Measurements from ENCODE around the gene RSRC1. TPM values are rescaled to one million over a fixed set of nuclear protein-coding genes. Genes with fewer than 3 reads are reported as not detected.
A peak's percentile ranks its signal among the peaks of the same experiment; 100 is the strongest.
"Not testable (repeated sequence)": the region's sequence is repeated elsewhere in the genome, so short reads cannot be mapped to it uniquely, and the experiment has no call there.

The RSRC1 gene
- total RNA-seq, 2 experiments from 2014 or later: 44.9 to 61.6 TPM

GRCh38 chr3:158488670-158489069, 378.8 kb downstream of the RSRC1 start:
- intact Hi-C loops (cut with DNase I, micrococcal nuclease): no loop called here

GRCh38 chr3:158489181-158489580, 379.3 kb downstream of the RSRC1 start:
- POLR2A ChIA-PET: no interaction called here
- H3K27ac Mint-ChIP-seq: no peak overlapping the region
- peaks cover 3% of the 10 kb centered on the region for H3K9me3 Mint-ChIP-seq (ENCODE audit: low read depth)
- H3K36me3 Mint-ChIP-seq (ENCODE audit: low read depth): no peaks in the 10 kb centered on the region
- DNase-seq: no peak
- H3K4me3 Mint-ChIP-seq: no peak overlapping the region
- no peaks in the 10 kb centered on the region for H3K4me1 Mint-ChIP-seq
- ATAC-seq: no peak
- CTCF ChIA-PET: interaction anchor here (0.7 kb wide), 1 partner anchor 18 kb away, joined by 3 read pairs; no protein-coding TSS in a partner anchor
- H3K27me3 Mint-ChIP-seq: no peaks in the 10 kb centered on the region
- intact Hi-C loops (cut with DNase I, micrococcal nuclease): no loop called here

More at GRCh38 chr3:158488670-158489069, 378.8 kb downstream of the RSRC1 start:
- ChIA-PET CTCF (interaction anchor here (0.7 kb wide), 1 partner anchor 17 kb away, joined by 3 read pairs; no protein-coding TSS in a partner anchor), POLR2A (no interaction called here)
- H3K4me3 Mint-ChIP-seq: no peak overlapping the region
- no peak for DNase-seq
- H3K36me3 Mint-ChIP-seq (ENCODE audit: low read depth): no peaks in the 10 kb centered on the region
- no peak for ATAC-seq
- H3K27me3 Mint-ChIP-seq: no peaks in the 10 kb centered on the region
- H3K4me1 Mint-ChIP-seq: no peaks in the 10 kb centered on the region
- H3K9me3 Mint-ChIP-seq (ENCODE audit: low read depth): peaks cover 3% of the 10 kb centered on the region
- H3K27ac Mint-ChIP-seq: no peak overlapping the region

GRCh38 chr3:158491968-158492367, 382.1 kb downstream of the RSRC1 start:
- intact Hi-C loops (cut with DNase I, micrococcal nuclease): no loop called here
- no peak overlapping the region for H3K4me3 Mint-ChIP-seq
- DNase-seq: peak; percentile 12
- H3K36me3 Mint-ChIP-seq (ENCODE audit: low read depth): no peaks in the 10 kb centered on the region
- H3K9me3 Mint-ChIP-seq (ENCODE audit: low read depth): peaks cover 3% of the 10 kb centered on the region
- no peak overlapping the region for H3K27ac Mint-ChIP-seq
- no peaks in the 10 kb centered on the region for H3K27me3 Mint-ChIP-seq
- CTCF ChIA-PET: no interaction called here
- H3K4me1 Mint-ChIP-seq: no peaks in the 10 kb centered on the region
- POLR2A ChIA-PET: no interaction called here
- ATAC-seq: no peak

GRCh38 chr3:158492685-158493084, 382.8 kb downstream of the RSRC1 start:
- H3K36me3 Mint-ChIP-seq (ENCODE audit: low read depth): peaks cover 1% of the 10 kb centered on the region
- no peaks in the 10 kb centered on the region for H3K27me3 Mint-ChIP-seq
- H3K4me1 Mint-ChIP-seq: no peaks in the 10 kb centered on the region
- CTCF ChIA-PET: interaction anchor here (1.1 kb wide), 1 partner anchor 36 kb away, joined by 3 read pairs; no protein-coding TSS in a partner anchor
- no peak overlapping the region for H3K4me3 Mint-ChIP-seq
- H3K27ac Mint-ChIP-seq: no peak overlapping the region
- H3K9me3 Mint-ChIP-seq (ENCODE audit: low read depth): peaks cover 4% of the 10 kb centered on the region
- DNase-seq (no peak), ATAC-seq (no peak)
- POLR2A ChIA-PET: no interaction called here
- intact Hi-C loops (cut with DNase I, micrococcal nuclease): no loop called here

- ChIA-PET CTCF (no interaction called here), POLR2A (no interaction called here)
- Mint-ChIP-seq H3K36me3 (ENCODE audit: low read depth) (peaks cover 12% of the 10 kb centered on the region), H3K27ac (no peak overlapping the region), H3K4me3 (no peak overlapping the region), H3K27me3 (no peaks in the 10 kb centered on the region), H3K9me3 (ENCODE audit: low read depth) (peaks cover 17% of the 10 kb centered on the region), H3K4me1 (no peaks in the 10 kb centered on the region)
- ATAC-seq (no peak), DNase-seq (no peak)
- intact Hi-C loops (cut with DNase I, micrococcal nuclease): no loop called here
These were observed 384.0 kb downstream of the RSRC1 start for GRCh38 chr3:158493931-158494330.

- ATAC-seq: no peak
- no peaks in the 10 kb centered on the region for H3K4me1 Mint-ChIP-seq
- ChIA-PET CTCF (no interaction called here), POLR2A (no interaction called here)
- no peak overlapping the region for H3K27ac Mint-ChIP-seq
- DNase-seq: no peak
- no peak overlapping the region for H3K4me3 Mint-ChIP-seq
- peaks cover 12% of the 10 kb centered on the region for H3K36me3 Mint-ChIP-seq (ENCODE audit: low read depth)
- H3K9me3 Mint-ChIP-seq (ENCODE audit: low read depth): peaks cover 17% of the 10 kb centered on the region
- H3K27me3 Mint-ChIP-seq: no peaks in the 10 kb centered on the region
- intact Hi-C loops (cut with DNase I, micrococcal nuclease): no loop called here
These were observed 384.8 kb downstream of the RSRC1 start for GRCh38 chr3:158494673-158495072.

GRCh38 chr3:158495398-158495902, 385.6 kb downstream of the RSRC1 start:
- H3K9me3 Mint-ChIP-seq (ENCODE audit: low read depth): peaks cover 17% of the 10 kb centered on the region
- intact Hi-C loops (cut with DNase I, micrococcal nuclease); H3K4me1 Mint-ChIP-seq; H3K27me3 Mint-ChIP-seq; DNase-seq; CTCF ChIA-PET; H3K27ac Mint-ChIP-seq; POLR2A ChIA-PET; H3K4me3 Mint-ChIP-seq; ATAC-seq: not testable (repeated sequence)
- H3K36me3 Mint-ChIP-seq (ENCODE audit: low read depth): peaks cover 12% of the 10 kb centered on the region

GRCh38 chr3:158505117-158505516, 395.2 kb downstream of the RSRC1 start:
- Mint-ChIP-seq H3K36me3 (ENCODE audit: low read depth) (peaks cover 3% of the 10 kb centered on the region), H3K4me1 (no peaks in the 10 kb centered on the region), H3K4me3 (no peak overlapping the region), H3K27ac (no peak overlapping the region), H3K9me3 (ENCODE audit: low read depth) (peaks cover 5% of the 10 kb centered on the region), H3K27me3 (no peaks in the 10 kb centered on the region)
- intact Hi-C loops (cut with DNase I, micrococcal nuclease): no loop called here
- DNase-seq: no peak
- ChIA-PET CTCF (no interaction called here), POLR2A (no interaction called here)
- ATAC-seq: no peak

- H3K4me3 Mint-ChIP-seq: no peak overlapping the region
- intact Hi-C loops (cut with DNase I, micrococcal nuclease): no loop called here
- peaks cover 8% of the 10 kb centered on the region for H3K9me3 Mint-ChIP-seq (ENCODE audit: low read depth)
- POLR2A ChIA-PET: no interaction called here
- H3K27me3 Mint-ChIP-seq: no peaks in the 10 kb centered on the region
- CTCF ChIA-PET: interaction anchor here (0.6 kb wide), 1 partner anchor 886 kb away, joined by 6 read pairs; no protein-coding TSS in a partner anchor
- DNase-seq: no peak
- no peaks in the 10 kb centered on the region for H3K4me1 Mint-ChIP-seq
- H3K27ac Mint-ChIP-seq: no peak overlapping the region
- H3K36me3 Mint-ChIP-seq (ENCODE audit: low read depth): peaks cover 3% of the 10 kb centered on the region
- ATAC-seq: no peak
These were observed 396.6 kb downstream of the RSRC1 start for GRCh38 chr3:158506456-158506855.

GRCh38 chr3:158508481-158508880, 398.6 kb downstream of the RSRC1 start:
- Mint-ChIP-seq H3K27me3 (no peaks in the 10 kb centered on the region), H3K4me1 (no peaks in the 10 kb centered on the region), H3K4me3 (no peak overlapping the region), H3K36me3 (ENCODE audit: low read depth) (peaks cover 3% of the 10 kb centered on the region), H3K27ac (no peak overlapping the region), H3K9me3 (ENCODE audit: low read depth) (peaks cover 8% of the 10 kb centered on the region)
- ATAC-seq (no peak), DNase-seq (no peak)
- intact Hi-C loops (cut with DNase I, micrococcal nuclease): no loop called here
- ChIA-PET CTCF (no interaction called here), POLR2A (no interaction called here)

GRCh38 chr3:158509891-158510290, 400.0 kb downstream of the RSRC1 start:
- ChIA-PET POLR2A (no interaction called here), CTCF (no interaction called here)
- no peak for ATAC-seq
- Mint-ChIP-seq H3K27me3 (no peaks in the 10 kb centered on the region), H3K4me3 (no peak overlapping the region), H3K36me3 (ENCODE audit: low read depth) (peaks cover 12% of the 10 kb centered on the region), H3K27ac (no peak overlapping the region), H3K9me3 (ENCODE audit: low read depth) (peaks cover 15% of the 10 kb centered on the region), H3K4me1 (no peaks in the 10 kb centered on the region)
- intact Hi-C loops (cut with DNase I, micrococcal nuclease): no loop called here
- no peak for DNase-seq

- intact Hi-C loops (cut with DNase I, micrococcal nuclease); POLR2A ChIA-PET; ATAC-seq: not testable (repeated sequence)
These were observed 406.8 kb downstream of the RSRC1 start for GRCh38 chr3:158516729-158517128.

GRCh38 chr3:158519776-158520175, 409.9 kb downstream of the RSRC1 start:
- ATAC-seq (no peak), DNase-seq (no peak)
- no peak overlapping the region for H3K27ac Mint-ChIP-seq
- H3K36me3 Mint-ChIP-seq (ENCODE audit: low read depth): peaks cover 6% of the 10 kb centered on the region
- H3K4me3 Mint-ChIP-seq: no peak overlapping the region
- no peaks in the 10 kb centered on the region for H3K4me1 Mint-ChIP-seq
- ChIA-PET CTCF (no interaction called here), POLR2A (no interaction called here)
- H3K27me3 Mint-ChIP-seq: no peaks in the 10 kb centered on the region
- intact Hi-C loops (cut with DNase I, micrococcal nuclease): no loop called here
- H3K9me3 Mint-ChIP-seq (ENCODE audit: low read depth): no peaks in the 10 kb centered on the region

More at GRCh38 chr3:158516729-158517128, 406.8 kb downstream of the RSRC1 start:
- H3K9me3 Mint-ChIP-seq (ENCODE audit: low read depth); CTCF ChIA-PET; H3K27ac Mint-ChIP-seq; H3K4me1 Mint-ChIP-seq; H3K4me3 Mint-ChIP-seq; DNase-seq; H3K27me3 Mint-ChIP-seq: not testable (repeated sequence)
- H3K36me3 Mint-ChIP-seq (ENCODE audit: low read depth): peaks cover 14% of the 10 kb centered on the region

Data from activated CD4-positive, alpha-beta T cell treated with anti-CD3 and anti-CD28 coated beads for 36 hours (primary cell).